GM19395 (cell line): ENCODE data around the gene NFKBIL1.
"Not testable (repeated sequence)": the region's sequence is repeated elsewhere in the genome, so short reads cannot be mapped to it uniquely, and the experiment has no call there.

Experiments used
- ATAC-seq: cut with Tn5 transposase; IDR thresholded peaks from one replicate; pipeline ENCODE4 v1.9.1; 2021; ENCODE audit warnings: mild to moderate bottlenecking, moderate library complexity; ENCODE audit not compliant: unreplicated experiment

Gene NFKBIL1

DNA sequence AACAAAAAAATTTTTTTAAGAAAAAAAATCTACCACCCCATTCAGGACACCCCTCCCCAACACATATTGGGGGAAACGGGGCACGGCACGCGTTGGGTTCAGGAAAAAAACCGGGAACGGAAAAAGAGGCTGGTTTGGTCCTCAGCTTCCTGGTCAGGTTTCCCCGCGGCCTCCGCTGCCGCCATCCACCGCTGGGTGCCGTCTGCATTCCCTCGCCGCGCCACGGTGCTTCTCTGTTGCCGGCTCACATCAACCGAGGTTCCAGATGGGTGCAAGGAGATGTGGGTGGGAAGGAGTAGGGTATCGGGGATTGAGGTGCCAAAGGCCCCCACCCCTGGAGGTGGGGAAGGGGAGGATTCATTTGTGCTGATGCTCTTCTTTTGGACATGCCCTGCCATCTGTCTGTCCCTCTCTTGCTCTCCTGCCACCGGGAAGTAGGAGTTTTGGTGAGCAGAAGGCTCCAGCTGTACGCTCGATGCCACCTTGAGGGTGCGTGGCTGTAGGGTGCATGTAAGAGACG, 12.8 kb upstream of the NFKBIL1 start:
- no peak for ATAC-seq

DNA sequence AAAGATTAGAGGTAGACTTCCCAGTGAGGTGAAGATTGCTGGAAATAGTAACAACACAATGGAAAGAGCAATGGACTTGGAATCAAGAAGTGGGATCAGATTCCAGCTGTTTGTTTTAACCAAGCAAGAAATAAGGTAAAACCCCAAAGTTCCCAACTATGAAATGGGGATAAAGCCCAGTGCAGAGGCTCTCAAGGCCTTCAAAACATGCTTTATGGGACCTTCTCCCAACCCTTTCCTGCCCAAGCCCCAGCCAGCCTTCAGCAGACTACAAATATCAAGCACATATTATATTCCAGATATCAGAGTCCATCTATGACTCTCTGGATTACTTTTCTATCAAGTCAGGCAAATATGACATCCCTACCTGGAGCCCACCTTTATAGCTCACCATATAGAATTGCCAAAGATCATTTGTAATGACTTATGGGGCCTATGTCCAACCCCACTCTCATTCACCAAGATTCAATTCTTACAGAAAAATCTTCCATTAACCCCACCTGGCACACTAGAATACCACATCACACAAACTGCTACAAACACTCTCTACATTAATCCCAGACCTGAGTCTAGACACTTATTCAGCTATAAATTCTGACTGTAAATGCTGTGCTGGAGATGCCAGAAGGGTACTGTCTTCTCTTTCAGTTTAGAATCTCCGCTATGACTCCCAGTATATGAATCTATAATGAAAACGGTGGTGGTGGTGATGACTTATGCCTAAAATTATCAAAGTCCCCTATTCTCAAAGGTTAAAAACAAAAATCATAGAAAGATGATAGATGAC, 11.7 kb upstream of the NFKBIL1 start:
- no peak for ATAC-seq

DNA sequence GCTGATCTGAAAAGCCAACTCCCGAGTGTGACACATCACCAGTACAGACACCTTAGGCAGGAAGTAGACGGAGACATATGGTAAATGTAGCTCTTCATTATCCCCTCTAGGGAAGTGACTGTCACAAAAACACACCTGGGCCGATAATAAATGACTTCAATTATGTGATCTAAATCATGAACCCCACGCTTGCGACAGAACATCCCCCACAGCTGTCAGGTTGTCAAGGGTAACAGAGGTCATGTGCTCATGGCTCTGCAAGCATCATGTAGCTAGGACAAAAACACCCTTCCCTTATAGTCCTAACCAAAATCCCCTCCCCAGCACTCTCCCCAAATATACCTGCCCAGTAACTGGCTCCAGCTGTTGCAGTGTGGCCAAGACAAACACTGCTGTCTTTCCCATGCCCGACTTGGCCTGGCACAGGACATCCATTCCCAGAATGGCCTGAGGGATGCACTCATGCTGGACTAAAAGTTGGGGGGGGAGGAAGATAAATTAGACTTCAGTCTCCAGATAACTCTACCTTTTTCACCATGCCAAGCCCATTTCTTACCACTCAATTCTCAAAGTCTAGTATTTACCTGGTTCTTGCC, 8.5 kb upstream of the NFKBIL1 start:
- no peak for ATAC-seq

DNA sequence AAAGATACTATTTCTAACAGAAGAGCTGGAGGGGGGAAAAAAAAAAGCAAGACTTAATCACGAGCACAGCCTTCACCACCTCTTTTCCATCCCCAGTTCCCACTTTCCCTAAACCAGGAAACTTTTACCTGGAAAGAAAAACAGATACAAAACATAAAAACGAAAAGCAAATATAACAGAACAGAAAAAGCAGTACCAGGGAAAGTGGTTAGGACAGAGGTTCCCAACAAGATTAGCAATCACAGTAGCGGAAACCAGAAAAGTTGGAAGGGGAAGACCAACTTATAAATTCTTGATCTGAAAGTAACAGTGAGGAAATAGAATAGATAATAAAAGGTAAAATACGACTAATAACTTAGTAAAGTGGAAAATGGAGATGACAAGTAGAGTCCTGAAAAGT, 6.8 kb upstream of the NFKBIL1 start:
- no peak for ATAC-seq

DNA sequence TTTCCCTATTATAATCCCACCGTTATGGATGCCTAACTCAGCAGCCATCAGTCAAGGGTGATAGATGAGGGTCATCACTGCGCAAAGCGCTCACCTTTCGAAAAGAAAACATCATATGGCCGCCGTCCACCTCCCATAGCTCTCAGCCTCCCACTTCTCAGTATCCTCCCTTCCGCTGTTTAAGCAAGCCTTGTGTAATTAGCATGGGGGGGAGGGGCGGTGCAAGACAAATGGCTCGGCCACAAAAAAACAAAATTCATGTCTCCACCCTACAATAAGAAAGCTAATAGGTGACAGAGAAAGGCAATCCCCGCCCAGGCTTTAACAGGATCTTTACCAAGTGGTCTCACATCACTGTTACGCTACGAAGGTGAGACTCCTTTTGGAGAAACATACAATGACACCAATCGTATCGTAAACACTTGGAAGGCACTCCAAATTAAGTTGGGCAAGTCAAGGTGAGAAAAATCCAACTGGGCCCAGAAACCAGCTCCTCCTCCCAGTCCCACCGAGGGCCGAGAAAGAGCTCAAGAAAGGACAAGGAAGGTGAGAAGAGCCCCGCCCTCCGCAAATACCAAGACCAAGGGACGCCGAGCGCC, 6.2 kb upstream of the NFKBIL1 start:
- ATAC-seq = no peak

DNA sequence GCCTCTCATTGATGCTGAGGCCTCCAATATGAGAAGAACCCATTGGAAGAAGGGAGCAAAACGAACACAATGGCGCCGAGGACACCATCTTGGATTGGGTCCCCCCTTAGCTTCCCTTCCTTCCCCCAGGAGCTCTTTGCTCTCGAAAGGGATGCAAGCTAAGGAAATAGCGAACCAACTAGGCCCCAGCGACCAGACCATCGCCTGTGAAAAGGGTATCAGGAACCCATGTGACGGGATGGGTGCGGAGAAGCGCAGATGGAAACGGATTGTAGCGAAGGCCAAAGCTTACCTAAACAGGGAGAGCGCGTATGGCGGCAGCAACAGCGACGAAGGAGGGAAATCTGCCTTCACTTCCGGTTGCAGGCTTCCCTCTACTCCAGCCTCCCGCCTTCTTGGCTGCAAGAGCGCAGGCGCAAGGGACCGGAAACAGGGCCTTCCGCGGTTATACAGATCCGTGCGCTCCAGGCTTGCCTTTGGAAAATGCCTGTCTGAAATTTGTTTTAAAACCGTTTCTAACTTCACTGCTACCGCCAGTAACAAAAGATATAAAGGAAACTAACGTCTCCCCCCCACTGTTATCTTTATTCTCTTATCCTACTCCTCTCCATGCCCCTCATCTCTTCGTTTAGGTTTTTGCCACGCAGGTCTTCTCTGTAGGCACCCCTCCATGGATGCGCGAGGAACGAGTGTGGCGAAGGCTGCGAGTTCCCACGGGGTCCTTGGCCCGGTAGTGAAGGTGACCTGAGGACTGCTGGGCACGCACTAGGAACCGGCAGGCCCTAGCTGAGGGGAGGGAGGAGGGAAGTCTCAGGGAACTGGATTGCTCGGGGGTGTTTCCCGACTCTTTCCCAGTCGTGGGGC, 5.5 kb upstream of the NFKBIL1 start, which contains the start of gene DDX39B:
Gene DDX39B, minus strand, starts transcription at position 346 of the 864 bp plus-strand sequence. CDS start 1,471 bp downstream, outside the sequence.
- peak; percentile 71 for ATAC-seq

DNA sequence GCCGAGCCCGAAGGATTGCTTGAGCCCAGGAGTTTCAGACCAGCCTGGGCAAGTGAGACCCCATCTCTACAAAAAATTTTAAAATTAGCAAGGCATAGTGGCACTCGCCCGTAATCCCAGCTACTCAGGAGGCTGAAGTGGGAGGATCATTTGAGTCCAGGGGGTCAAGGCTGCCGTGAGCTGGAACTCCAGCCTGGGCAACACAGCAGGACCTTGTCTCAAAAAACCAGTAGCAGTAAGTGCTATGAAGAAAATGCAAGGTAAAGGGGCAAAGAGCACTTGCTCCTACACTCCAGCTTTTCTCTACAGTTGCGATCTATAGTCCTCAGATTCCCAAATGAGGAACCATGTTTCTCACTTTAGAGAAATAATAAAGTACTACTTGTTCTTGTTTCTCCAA, 3.8 kb upstream of the NFKBIL1 start:
- no peak for ATAC-seq

DNA sequence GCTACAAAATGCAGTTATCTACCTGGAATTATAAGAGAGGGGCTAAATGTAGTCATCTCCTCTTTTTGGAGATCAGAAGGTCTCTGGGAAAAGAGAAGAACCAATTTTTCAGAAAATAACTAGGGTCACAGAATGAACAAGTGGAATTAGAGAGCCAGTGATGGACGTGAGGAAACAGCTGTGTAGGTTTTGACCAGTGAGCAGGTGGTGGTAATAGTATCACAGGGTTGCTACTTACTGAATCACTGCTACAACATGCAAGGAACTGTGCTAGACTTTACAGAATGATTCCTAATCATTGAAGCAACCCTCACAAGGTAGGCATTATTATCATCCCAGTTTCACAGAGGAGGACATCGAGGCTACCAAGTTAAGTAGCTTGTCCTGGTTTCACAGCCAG, 2.7 kb upstream of the NFKBIL1 start:
- ATAC-seq = no peak

DNA sequence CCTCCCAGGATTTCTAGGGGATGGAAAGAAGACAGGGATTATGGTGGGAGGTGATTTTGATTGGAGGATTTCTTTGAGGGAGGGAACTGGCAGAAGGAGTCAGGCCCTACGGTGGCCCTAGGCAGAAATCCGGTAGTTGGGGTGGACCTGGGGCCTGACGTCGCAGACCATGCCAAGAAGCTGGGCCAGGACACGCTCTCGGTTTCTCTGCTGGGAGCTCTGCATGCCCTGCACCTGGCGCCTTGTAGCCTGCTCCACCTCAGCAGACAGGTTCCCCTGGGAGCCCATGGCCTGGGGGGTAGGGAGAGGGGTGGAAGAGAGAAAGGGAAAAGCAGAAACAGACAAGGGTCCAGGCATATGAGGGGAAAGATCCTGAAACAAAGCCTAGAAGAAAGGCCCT, 2.1 kb upstream of the NFKBIL1 start:
- ATAC-seq = no peak

DNA sequence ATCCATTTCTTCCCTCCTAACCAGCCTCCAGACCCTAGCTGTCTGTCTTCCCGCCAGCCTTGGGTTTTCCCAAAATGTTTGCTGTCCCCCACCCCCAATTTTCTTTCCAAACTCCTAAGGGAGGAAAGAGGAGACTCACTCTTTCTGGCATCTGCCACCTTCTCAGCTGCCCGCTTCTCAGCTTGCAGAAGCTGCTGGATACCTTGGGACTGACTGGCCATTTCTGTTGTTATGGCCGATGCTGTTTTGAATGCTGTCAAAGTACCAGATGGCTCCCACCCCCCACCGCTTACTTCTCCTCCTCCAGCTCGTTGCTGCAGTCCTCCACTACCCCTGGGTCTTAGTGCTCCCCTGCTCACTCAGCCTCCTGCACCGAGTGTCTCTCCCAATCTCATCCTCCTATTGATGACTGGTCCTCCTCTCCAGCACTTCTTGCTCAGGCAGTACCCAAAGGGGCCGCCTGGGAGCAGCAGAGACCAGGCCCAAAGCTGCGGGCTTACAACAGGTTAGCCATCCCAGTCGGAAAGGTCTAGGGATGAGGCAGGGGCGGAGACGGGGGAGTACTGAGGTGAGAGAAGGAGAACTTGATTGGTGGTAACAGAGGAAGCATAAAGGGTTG, 960 bp upstream of the NFKBIL1 start, which contains the start of gene ATP6V1G2:
Gene ATP6V1G2, minus strand, starts transcription at position 270 of the 619 bp plus-strand sequence. Its CDS starts 49 bp downstream, at position 221.
- ATAC-seq = no peak

DNA sequence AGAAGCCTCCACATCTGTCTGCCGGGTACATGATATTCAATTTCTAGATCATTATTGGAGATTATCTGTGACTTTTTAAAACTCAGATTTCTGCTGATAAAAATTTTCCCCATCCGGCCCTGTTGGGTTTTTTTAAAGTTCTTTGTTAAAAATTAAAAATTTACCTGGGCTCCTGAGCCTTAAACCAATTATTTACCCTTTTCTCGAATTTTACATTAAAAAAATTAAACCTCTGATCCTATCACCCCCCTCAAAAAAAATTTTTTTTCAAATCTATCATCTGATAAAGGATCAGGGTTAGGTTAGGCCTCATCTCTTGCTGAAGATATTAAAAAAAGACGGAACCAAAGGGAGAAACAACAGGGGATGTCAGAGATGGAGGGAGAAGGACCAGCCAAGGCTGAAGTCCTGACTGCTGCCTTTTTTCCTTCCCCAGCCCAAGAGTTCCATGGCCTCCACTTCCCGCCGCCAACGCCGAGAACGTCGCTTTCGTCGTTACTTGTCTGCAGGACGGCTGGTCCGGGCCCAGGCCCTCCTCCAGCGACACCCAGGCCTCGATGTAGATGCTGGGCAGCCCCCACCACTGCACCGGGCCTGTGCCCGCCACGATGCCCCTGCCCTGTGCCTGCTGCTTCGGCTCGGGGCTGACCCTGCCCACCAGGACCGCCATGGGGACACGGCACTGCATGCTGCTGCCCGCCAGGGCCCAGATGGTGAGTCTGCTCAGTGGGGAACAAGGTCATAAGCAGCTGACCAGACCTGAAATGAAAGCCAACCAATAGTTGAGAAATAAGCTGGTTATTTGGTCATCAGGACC, 527 bp downstream of the NFKBIL1 start:
- no peak for ATAC-seq

DNA sequence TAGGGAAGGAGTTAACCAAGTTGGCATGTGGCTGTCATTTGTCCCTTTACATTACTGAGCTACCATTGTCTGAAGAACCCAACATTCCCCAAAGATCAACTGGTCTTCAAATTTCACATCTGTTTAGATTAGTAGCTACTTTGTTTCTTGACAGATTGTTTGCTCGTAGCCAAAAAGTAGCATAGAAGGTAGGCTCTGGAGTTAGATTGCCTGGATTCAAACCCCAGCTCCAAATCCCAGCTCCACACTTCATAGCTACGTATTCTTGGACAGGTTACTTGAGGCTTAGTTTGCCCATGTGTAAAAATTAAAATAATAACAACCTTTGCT, 1.1 kb downstream of the NFKBIL1 start:
- no peak for ATAC-seq

DNA sequence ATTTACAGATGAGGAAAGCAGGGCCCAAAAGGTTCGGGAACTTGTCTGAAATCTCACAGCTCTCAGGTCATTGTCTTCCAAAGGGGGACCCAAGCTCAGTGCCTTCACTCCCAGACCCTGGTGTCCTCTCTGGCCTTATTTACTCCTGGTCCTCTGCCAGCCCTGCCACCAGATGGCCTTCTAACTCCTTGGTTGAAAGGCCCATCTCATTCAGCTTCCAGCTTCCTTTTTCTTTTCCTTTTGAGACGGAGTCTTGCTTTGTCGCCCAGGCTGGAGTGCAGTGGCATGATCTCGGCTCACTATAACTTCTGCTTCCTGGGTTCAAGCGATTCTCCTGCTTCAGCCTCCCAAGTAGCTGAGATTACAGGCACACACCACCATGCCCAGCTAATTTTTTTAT, 4.0 kb downstream of the NFKBIL1 start:
- not testable (repeated sequence) for ATAC-seq

DNA sequence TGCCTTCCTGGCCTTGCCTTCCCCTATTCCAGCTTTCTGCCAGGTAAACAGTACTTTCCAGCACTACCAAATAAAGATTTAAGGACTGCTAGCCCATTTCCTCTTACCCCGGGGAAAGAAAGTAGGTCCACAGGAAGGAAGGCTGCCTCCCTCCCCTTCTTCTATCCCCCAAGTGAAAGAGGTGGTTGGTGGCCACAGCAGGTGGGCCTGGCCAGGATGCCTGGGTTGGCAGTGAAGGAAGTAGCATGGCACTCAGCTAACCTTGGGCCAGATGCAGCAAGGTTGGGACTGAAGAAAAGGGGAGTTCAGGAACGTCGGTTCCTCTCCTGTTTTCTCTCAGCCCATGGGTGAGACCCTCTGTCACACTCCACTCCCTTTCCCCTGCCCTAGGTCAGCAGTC, 8.9 kb downstream of the NFKBIL1 start:
- ATAC-seq = no peak

DNA sequence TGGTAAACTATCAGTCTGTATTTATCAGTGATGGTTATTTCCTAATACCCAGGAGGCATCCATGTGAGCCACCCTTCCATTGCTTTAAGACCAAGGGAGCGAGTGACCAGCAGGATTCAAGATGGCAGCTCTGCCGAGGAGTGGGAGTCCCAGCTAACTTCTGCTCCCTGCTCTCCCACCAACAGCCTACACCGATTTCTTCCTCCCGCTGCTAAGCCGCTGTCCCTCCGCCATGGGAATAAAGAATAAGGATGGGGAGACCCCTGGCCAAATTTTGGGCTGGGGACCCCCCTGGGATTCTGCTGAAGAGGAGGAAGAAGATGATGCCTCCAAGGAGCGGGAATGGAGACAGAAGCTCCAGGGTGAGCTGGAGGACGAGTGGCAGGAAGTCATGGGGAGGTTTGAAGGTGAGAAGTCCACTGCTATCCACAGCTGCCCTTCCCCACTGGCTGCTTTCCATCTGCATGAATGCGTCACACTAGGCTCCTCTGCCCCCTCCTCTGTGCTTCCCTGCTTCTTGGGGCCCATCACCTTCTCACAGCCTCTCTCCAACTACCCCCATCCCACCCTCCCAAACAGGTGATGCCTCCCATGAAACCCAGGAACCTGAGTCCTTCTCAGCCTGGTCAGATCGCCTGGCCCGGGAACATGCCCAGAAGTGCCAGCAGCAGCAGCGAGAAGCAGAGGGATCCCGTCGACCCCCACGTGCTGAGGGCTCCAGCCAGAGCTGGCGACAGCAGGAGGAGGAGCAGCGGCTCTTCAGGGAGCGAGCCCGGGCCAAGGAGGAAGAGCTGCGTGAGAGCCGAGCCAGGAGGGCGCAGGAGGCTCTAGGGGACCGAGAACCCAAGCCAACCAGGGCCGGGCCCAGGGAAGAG, 10.3 kb downstream of the NFKBIL1 start:
- no peak for ATAC-seq

DNA sequence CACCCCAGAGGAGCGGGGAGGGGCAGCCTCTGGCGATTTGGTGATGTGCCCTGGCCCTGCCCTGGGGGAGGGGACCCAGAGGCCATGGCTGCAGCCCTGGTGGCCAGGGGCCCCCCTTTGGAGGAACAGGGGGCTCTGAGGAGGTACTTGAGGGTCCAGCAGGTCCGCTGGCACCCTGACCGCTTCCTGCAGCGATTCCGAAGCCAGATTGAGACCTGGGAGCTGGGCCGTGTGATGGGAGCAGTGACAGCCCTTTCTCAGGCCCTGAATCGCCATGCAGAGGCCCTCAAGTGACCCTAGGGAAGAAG, 10.9 kb downstream of the NFKBIL1 start:
- ATAC-seq = no peak

DNA sequence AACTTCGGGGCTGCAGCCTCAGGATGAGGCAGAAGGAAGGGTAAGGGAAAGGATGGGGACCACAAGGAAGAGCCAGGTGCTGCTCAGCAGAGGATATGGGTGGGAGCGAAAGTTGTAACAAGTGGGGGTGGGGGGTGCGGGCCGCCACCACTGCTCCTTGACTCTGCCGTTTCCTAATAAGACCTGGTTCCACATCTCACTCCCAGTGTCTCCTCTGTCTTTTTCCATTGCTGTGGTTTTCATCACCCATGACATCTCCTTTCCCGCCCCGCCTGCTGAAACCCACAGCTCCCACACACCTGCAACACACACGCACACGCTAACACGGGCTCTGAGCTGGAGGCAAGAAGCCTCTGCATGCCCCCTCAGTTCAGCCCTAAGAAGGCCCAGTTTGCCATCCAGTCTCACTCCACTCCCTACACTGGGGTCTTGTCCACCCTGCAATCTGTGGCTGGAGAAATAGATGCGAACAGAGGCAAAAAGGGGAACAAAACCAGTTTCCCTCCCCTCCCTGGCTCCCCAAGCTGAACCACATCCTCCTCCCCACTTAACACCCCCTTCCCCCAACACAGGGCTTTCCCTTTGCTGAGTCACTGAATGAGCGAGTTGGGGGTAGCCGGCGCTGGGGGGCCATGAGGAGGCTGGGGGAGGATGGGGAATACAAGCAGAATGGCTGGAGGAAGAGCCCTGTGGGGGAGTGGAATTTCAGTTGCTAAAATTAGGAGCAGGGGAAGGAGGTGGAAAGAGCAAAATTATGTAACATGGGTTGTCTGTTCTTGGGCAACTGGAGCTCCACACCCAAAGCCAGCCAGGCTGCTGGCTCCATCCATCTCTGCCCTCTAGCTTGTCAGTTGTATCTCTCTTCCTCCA, 11.5 kb downstream of the NFKBIL1 start:
- no peak for ATAC-seq

DNA sequence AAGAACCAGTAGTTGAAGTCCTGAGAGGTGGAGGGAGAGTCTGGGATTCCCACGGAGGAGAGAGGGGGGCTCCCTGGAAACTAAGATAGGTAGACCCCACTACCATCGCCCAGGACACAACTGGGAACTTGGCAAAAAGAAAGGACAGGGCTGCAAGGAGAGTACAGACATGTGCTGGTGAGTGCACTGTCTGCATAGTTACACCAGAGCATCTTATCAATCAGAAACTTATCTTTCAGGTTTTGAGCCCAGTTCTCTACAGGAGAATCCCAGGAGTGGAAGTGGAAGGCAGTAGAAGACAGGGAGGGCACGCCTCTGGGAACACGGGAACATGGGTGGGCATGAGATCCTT, 12.2 kb downstream of the NFKBIL1 start:
- no peak for ATAC-seq
